ENCODE results near the gene BFSP2.
"Not testable (repeated sequence)": the region's sequence is repeated elsewhere in the genome, so short reads cannot be mapped to it uniquely, and the experiment has no call there.

The BFSP2 gene

DNA sequence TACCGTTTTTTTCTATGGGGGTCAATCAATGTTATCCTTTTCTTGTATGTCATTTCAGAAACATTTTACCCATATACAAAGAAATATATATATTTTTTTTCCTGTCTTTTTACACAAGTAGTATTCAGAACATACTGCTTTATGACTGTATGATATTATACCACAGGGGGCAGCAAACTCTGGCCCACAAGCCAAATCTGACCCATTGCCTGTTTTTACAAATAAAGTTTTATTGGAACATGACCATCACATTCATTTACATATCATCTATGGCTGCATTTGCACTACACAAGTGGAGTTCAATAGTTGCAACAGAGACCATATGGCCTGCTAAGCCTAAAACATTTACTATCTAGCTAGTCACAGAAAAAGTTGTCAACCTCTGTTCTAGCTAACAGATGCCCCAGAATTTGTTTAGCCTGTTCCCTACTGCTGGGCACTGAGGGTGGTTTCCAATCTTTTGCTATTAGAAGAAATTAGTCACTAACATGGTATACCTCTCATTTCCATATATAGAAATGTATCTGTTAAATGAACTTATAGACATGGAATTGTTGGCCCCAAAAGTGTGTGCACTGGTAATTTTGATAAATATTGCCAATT is 57.7 kb downstream of the BFSP2 start:
- DNase-seq: no peak

DNA sequence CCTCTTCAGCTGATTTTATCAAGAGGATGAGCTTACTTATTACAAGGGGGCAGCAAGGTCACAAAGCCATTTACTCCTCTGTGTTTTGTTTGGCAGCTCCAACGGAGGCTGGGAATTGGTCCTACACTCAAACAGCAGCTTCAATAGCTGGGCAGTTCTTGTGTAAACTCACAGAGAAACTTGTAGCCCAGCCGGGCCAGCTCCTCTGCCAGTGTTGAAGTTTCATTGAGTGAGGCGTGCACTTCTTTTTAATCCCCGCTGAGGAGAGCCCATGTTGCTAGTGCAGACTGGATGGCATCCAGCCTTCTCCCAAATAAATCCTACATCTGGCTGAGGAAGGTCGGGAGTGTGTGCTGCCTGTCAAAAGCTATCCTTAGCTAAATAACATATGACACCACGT is 59.5 kb downstream of the BFSP2 start:
- DNase-seq: no peak

GRCh38 chr3:133460809-133461208 is 61.0 kb downstream of the BFSP2 start:
- DNase-seq: no peak

GRCh38 chr3:133461291-133461690 is 61.4 kb downstream of the BFSP2 start:
- DNase-seq: no peak

DNA sequence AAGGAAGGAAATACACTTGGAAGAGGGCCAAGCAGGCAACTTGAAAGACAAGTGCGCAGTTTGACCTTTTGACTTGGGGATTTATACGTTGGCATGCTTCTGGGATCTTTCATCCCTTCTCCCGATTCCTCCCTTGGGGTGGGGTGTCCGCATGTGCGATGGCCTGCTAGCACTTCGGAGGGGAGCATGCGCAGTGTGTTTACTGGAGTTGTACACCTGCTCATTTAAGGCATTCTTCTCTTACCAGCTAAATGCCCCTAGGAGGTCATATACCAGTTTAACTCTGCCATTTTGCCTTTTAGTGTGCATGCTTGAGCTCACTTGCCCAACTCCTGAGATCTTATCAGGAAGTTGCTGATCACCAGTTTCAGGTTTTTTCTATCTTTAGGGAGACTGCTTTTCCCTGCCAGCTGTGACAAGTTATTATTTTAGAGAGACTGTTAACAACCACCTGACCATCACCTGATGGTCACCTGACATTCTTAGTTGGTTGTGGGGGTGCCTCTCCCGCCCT is 63.5 kb downstream of the BFSP2 start:
- DNase-seq: no peak

GRCh38 chr3:133464573-133464972 is 64.7 kb downstream of the BFSP2 start:
- no peak for DNase-seq

- DNase-seq: no peak
These were observed 66.9 kb downstream of the BFSP2 start for GRCh38 chr3:133466531-133467386.

DNA sequence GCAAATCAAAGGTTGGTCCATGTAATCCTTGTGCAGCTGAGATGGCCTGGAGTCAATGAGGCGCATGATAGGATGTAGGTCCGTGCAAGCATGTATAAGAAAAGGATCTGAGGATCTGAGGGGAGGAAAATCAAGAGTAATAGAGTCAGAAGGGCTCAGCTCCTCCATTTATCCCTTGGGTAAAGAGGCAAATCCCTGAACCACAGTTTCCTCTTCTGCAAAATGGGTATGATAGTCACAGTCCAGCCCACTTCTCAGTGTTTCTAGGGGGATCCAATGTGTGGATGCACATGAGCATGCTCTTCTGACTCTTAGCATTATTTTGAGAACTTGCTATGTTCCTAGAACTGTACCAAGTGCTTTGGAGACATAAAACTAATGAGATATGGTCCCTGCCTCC is 67.9 kb downstream of the BFSP2 start:
- no peak for DNase-seq

- DNase-seq: no peak
These were observed 68.4 kb downstream of the BFSP2 start for GRCh38 chr3:133468251-133468721.

DNA sequence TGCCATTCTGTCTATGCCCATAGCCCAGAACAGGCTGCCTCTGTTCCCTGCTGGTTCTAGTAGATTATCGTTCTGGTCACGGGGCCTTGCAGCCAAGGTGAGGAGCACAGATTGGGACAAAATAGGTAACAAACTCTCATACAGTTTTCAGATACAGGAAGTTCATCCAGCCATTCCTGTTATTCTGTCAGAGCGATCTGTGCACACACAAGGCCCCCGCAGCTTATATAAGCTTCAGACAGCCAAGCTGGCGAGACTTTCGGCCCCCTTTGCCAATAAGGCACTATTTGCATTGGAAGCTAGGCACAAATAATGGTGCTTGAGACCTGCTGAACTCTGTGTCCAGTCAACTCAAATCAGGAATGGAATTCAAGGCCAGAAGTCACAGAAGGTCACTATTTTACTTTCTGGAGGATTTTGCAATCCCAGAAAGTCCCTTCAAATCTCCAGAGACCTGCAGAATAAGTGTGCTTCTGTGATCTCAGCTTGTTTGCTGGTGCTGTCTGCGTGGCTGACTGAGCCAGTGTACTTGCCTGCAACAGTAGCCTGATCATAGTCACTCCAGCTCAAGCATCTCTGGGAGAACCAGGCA is 69.4 kb downstream of the BFSP2 start:
- no peak for DNase-seq

GRCh38 chr3:133472242-133472641 is 72.4 kb downstream of the BFSP2 start:
- no peak for DNase-seq

DNA sequence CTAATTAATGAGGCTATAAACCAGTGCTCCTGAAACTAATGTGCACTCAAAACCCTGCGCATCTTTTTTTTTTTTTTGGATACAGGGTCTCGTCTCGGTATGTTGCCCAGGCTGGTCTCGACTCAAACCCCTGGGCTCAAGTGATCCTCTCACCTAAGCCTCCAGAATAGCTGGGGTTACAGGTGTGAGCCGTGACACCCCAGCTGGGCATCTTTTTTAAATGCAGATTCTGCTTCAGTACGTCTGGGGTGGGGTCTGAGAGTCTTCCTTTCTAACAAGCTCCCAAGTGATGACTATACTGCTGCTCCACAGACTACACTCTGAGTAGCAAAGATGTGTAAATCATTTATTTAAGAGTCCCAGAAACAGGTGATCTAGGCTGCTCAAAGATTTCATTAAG is 73.0 kb downstream of the BFSP2 start:
- DNase-seq: no peak

DNA sequence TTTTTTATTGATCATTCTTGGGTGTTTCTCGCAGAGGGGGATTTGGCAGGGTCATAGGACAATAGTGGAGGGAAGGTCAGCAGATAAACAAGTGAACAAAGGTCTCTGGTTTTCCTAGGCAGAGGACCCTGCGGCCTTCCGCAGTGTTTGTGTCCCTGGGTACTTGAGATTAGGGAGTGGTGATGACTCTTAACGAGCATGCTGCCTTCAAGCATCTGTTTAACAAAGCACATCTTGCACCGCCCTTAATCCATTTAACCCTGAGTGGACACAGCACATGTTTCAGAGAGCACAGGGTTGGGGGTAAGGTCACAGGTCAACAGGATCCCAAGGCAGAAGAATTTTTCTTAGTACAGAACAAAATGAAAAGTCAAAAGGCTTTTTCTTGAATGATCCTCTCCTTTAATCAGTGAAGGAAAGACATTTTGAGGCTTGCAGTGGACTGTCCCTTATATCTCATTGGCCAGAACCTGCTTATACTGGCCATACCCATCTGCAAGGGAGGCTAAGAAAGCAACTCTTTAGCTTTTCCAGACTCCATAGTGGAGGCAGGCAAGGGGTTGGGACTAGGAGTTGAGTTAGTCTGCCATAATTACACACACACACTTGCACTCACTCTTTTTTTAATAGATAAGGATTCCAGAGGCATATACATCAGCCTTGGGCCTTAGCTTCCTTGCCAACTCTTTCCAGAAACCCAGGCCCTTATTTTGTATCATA is 73.8 kb downstream of the BFSP2 start:
- not testable (repeated sequence) for DNase-seq

GRCh38 chr3:133474251-133474801 is 74.5 kb downstream of the BFSP2 start:
- no peak for DNase-seq

- DNase-seq: no peak
These were observed 75.0 kb downstream of the BFSP2 start for GRCh38 chr3:133474817-133475216.

DNA sequence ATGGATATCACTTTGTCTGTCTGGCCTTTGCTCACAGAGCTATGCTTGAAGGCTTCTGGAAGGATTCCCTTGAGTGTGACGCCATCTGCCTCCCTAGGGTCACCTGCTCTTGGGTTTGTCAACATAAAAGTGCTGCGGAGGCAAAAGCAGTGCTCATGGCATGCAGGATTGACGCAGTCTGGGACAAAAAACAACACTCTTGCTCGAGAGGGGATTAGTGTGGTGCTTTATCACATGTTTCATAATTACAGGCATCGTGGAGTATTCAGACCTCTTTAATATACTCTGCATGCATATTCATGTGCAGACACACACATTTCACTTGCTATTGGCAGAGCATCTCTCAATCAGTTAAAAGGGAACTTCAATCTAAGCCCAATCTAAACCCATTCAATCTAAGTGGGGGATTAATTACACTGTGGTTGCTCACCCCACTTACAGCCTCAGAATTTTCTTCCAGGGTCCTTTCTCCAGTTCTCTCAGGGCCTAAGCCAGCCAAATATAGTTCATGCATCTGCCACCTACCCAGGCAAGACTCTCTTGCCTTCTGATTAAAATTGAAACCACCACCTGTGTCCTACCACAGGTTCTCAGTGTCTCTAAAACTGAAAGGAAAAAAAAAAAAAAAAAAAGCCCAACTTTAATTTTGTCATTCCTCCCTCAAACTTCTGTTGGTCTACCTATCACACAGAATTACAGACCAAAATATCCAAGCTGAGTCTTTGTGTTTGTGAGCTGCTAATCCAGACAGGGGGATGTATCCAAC is 75.6 kb downstream of the BFSP2 start:
- no peak for DNase-seq

DNA sequence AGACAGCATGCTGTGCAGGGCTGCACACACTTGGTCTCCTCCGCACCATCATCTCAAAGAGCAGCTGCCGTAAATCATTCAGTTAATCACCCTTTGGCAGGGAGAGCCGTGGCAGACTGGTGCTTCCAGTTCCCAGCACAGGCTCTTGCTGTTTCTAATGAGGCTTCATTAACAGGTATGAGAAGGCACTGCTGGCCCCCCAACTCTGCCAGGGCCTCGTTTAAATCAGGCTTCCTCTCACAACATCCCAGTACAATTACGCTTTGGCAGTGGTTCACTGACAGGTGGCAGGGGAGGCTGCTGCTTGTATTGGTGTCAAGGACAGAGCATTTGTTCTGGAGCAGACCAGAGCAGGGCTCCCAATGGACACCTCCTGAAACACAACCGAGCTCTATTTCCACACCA is 77.1 kb downstream of the BFSP2 start:
- peak; percentile 54 to 62 for DNase-seq

GRCh38 chr3:133477487-133477886 is 77.6 kb downstream of the BFSP2 start:
- no peak for DNase-seq

GRCh38 chr3:133478624-133479023 is 78.8 kb downstream of the BFSP2 start:
- DNase-seq: no peak

- no peak for DNase-seq
These were observed 79.5 kb downstream of the BFSP2 start for GRCh38 chr3:133479401-133479800.

GRCh38 chr3:133479895-133480669 is 80.2 kb downstream of the BFSP2 start:
- DNase-seq: no peak
